GM18951 (cell line): Measurements from ENCODE around the gene SP2.
"Not testable (repeated sequence)": the region's sequence is repeated elsewhere in the genome, so short reads cannot be mapped to it uniquely, and the experiment has no call there.

ENCODE experiments used
- POLR2A ChIP-seq: IDR thresholded peaks from 4 replicates; pipeline ENCODE4 v1.6.1; 2011; ENCODE audit warnings: mild to moderate bottlenecking; ENCODE audit not compliant: insufficient read length, insufficient read depth; ENCODE audit errors: extremely low read depth
- in situ Hi-C: fragments of 300-500 bp; cut with MboI; formaldehyde crosslinking; loops from one replicate; pipeline ENCODE4 v1.12.0; 2022; ENCODE audit warnings: low sequenced_read_pairs, mixed read lengths, inconsistent platforms; ENCODE audit not compliant: unreplicated experiment

SP2 gene

GRCh38 chr17:47907932-47908562 is 12.0 kb downstream of the SP2 start:
- in situ Hi-C loops, result no loop called here
- TF ChIP-seq POLR2A, result no peak

GRCh38 chr17:47913050-47913449 is 17.0 kb downstream of the SP2 start:
- in situ Hi-C loops, result no loop called here
- TF ChIP-seq POLR2A, result no peak

DNA sequence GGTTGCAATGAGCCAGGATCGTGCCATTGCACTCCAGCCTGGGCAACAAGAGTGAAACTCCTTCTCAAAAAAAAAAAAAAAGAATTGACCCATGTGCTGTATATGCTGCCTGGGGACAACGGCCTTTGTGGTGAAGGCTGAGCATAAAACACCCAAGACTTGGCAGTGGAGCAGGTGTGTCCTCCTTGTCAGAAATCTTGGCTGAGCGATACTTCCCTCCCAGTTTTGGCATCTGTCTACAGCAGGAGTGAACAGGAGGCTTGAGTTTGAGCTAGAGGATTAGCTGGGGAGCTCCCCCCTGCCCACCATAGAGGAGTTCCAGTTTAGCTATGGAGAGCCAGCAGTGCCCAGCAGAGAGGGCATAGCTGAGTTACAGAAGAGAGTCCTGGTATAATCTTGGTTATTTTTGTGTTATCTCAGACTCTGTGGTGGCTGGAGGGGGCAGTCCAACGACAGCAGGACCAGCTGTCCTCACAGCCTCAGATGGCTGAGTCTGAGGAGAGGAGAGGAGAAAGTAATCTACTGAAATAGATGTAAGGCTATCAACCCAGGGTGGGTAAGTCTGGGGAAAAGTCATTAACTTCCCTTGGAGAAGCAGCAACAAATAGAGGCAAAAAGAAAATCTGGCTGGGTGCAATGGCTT is 18.4 kb downstream of the SP2 start:
- TF ChIP-seq POLR2A, result no peak
- in situ Hi-C loops, result no loop called here

GRCh38 chr17:47915776-47916398 is 19.9 kb downstream of the SP2 start:
- no peak for TF ChIP-seq POLR2A
- in situ Hi-C loops, result no loop called here

- in situ Hi-C loops, result no loop called here
- TF ChIP-seq POLR2A, result no peak
Observed at GRCh38 chr17:47916489-47917208, 20.6 kb downstream of the SP2 start.

- in situ Hi-C loops, result no loop called here
- TF ChIP-seq POLR2A, result no peak
Observed at GRCh38 chr17:47917581-47917980, 21.5 kb downstream of the SP2 start.

- in situ Hi-C loops, result no loop called here
- TF ChIP-seq POLR2A, result no peak
Observed at GRCh38 chr17:47918006-47918405, 22.0 kb downstream of the SP2 start.

DNA sequence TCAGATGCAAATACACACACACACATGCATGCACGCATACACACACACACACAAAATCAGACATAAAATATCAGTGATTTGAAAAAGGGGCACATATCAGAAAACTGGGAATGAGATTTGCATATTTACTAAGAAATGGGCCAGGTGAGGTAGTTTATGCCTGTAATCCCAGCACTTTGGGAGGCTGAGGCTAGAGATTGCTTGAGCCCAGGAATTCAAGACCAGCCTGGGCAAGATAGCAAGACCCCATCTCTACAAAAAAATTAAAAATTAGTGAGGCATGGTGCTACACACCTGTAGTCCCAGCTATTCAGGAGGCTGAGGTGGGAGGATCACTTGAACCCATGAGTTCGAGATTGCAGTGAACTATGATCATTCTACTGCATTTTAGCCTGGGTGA is 23.0 kb downstream of the SP2 start:
- in situ Hi-C loops, result no loop called here
- TF ChIP-seq POLR2A, result no peak

DNA sequence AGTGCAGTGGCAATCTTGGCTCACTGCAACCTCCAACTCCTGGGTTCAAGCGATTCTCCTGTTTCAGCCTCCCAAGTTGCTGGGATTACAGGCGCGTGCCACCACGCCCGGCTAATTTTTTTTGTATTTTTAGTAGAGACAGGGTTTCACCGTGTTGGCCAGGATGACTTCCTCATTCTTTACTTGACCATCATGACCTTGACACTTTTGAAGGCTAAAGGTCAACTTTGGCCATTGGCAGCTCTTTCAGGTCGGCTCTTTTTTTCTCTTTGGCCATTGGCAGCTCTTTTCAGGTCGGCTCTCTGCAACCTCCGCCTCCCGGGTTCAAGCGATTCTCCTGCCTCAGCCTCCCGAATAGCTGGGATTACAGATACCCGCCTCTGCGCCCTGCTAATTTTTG is 23.9 kb downstream of the SP2 start:
- in situ Hi-C loops, result not testable (repeated sequence)

DNA sequence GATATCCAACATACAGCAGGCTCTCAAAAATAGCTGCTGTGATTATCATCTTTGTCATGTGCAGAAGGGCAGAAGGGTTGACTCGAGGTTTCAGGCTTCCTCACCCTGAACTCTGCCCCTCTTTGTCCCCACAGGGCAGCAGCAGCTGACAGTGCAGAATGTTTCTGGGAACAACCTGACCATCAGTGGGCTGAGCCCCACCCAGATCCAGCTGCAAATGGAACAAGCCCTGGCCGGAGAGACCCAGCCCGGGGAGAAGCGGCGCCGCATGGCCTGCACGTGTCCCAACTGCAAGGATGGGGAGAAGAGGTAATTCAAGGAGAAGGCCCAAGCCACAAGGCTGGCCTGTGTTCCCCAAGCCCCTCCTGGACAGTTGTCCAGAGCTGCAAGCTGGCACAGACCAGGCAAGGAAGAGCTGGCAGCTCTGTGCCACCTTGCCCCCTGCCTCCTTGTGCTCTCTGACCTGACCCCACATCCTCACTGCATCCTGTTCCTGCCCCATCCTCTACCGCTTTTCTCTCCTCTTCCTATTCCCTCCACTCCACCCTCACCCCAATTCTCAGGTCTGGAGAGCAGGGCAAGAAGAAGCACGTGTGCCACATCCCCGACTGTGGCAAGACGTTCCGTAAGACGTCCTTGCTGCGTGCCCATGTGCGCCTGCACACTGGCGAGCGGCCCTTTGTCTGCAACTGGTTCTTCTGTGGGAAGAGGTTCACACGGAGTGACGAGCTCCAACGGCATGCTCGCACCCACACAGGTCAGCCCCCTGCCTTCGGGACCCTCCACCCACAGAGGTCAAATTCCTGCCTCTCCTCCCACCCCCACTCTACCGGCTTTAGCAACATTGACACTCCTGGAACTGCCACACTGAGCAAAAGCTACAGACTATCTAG is 29.0 kb downstream of the SP2 start:
- TF ChIP-seq POLR2A, result no peak
- in situ Hi-C loops, result no loop called here

DNA sequence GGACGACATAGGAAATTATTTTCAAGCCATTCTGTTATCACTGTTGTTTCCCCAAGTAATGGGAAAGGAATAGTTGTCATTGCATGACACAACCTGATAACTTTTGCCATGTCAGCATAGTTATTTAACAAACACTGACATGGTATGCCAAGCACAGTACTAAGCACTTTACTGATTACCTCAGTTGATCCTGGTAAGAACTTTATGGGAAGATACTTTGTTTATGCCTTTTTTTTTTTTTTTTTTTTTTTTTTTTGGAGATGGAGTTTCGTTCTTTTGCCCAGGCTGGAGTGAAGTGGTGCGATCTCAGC is 29.6 kb downstream of the SP2 start:
- in situ Hi-C loops, result no loop called here
- no peak for TF ChIP-seq POLR2A

- in situ Hi-C loops, result no loop called here
- TF ChIP-seq POLR2A, result no peak
Observed at GRCh38 chr17:47927821-47928400, 31.9 kb downstream of the SP2 start.

DNA sequence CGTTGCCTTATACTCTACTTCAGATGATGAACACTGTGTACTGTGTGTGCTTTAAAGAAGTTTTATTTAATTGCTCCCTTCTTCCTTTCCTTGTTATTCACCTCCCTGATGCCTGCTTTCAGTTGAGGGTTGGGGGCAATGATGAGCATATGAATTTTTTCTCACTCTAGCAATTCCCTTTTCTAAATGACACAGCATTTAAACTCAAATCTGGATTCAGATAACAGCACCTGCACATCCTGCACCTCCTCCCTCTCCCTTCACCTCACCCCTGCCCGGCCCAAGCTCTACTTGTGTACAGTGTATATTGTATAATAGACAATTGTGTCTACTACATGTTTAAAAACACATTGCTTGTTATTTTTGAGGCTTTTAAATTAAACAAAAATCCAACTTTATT is 32.4 kb downstream of the SP2 start:
- TF ChIP-seq POLR2A, result no peak
- in situ Hi-C loops, result no loop called here
